T-helper 1 cell treated with Interleukin-12 subunit alpha and Interleukin-12 subunit beta and Interleukin-4 antibody, amounts not matched to agents 30 μg/mL and 1 μg/mL, for 36 hours (primary cell): ENCODE results near the gene ELP4.

Source experiments
- H3K27ac Mint-ChIP-seq: one replicate; pipeline ENCODE4 v1.8.0; 2021; ENCODE audit warnings: mild to moderate bottlenecking, mixed read lengths
- H3K27me3 Mint-ChIP-seq: one replicate; pipeline ENCODE4 v1.8.0; 2021; ENCODE audit warnings: low read depth, mixed read lengths
- H3K36me3 Mint-ChIP-seq: one replicate; pipeline ENCODE4 v1.8.0; 2021; ENCODE audit warnings: low read depth, mixed read lengths
- H3K4me1 Mint-ChIP-seq: one replicate; pipeline ENCODE4 v1.8.0; 2021; ENCODE audit warnings: low read depth, mixed read lengths
- H3K4me3 Mint-ChIP-seq: one replicate; pipeline ENCODE4 v1.8.0; 2021; ENCODE audit warnings: mild to moderate bottlenecking, moderate library complexity, mixed read lengths
- H3K9me3 Mint-ChIP-seq: one replicate; pipeline ENCODE4 v1.8.0; 2021; ENCODE audit warnings: mixed read lengths

ELP4 gene

DNA sequence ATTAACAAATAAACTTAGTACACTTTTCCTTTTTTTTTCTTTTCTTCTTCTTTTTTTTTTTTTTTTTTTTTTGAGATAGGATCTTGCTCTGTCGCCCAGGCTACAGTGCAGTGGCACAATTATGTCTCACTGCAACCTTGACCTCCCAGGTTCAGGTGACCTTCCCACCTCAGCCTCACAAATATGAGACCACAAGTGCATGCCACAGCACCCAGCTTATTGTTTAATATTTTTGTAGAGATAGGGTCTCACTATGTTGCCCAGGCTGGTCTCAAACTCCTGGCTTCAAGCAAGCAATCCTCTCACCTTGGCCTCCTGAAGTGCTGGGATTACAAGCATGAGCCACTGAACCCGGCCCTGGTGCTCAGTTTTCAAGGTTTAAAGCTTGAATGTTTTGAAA is 88.9 kb downstream of the ELP4 start:
- no peaks in the 10 kb centered on the region for H3K27me3 Mint-ChIP-seq
- no peaks in the 10 kb centered on the region for H3K9me3 Mint-ChIP-seq
- H3K27ac Mint-ChIP-seq = no peak overlapping the region
- H3K4me1 Mint-ChIP-seq = no peaks in the 10 kb centered on the region
- no peak overlapping the region for H3K4me3 Mint-ChIP-seq
- H3K36me3 Mint-ChIP-seq = peaks cover 2% of the 10 kb centered on the region

DNA sequence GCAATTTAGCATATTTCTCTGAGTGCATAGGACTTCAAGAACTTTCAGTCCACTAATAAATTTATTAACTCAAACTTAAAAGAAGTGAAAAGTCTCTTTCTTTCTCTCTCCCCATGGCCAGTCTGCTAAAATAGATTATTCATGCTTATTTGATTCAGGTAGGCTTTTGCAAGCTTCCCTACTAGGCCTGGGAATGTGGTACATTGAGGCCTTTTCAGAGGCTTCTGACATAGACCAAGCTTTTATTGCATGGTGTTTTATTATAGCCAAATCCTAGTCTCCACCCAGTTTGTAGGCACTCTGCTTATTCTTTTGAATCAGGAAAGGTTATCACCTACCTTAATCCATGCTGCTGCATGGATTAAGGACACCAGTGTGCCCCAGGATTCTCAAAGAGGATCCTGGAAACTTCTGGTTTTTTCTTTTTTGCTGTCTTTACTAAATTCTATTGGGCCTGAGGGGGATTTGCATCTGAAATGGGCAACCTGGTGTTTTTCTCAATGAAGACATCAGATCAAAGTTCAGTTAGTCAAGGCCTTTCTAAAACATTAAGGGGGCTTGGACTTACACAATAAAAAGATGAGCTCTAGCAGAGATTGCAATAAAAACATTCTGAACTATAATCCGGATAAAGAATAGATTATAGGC is 92.2 kb downstream of the ELP4 start:
- Mint-ChIP-seq H3K27ac (no peak overlapping the region), H3K27me3 (no peaks in the 10 kb centered on the region), H3K36me3 (peaks cover 2% of the 10 kb centered on the region), H3K9me3 (no peaks in the 10 kb centered on the region), H3K4me1 (no peaks in the 10 kb centered on the region), H3K4me3 (no peak overlapping the region)

DNA sequence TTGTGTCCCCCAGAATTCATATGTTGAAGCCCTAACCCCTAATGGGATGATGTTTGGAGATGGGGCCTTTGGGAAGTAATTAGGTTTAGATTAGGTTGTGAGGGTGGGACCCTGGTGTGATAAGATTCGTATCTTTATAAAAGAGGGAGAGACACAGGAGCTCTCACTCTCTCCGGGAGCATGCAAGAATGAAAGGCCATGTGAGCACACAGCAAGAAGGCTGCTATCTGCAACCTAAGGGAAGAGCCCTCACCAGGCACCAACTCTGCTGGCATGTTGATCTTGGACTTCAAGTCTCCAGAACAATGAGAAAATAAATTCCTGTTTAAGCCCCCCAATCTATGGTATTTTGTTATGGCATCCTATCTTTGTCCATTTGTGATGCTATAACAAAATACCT is 97.3 kb downstream of the ELP4 start:
- H3K36me3 Mint-ChIP-seq = peaks cover 3% of the 10 kb centered on the region
- H3K27ac Mint-ChIP-seq = no peak overlapping the region
- H3K4me1 Mint-ChIP-seq = peaks cover 2% of the 10 kb centered on the region
- no peaks in the 10 kb centered on the region for H3K9me3 Mint-ChIP-seq
- H3K27me3 Mint-ChIP-seq = no peaks in the 10 kb centered on the region
- no peak overlapping the region for H3K4me3 Mint-ChIP-seq

DNA sequence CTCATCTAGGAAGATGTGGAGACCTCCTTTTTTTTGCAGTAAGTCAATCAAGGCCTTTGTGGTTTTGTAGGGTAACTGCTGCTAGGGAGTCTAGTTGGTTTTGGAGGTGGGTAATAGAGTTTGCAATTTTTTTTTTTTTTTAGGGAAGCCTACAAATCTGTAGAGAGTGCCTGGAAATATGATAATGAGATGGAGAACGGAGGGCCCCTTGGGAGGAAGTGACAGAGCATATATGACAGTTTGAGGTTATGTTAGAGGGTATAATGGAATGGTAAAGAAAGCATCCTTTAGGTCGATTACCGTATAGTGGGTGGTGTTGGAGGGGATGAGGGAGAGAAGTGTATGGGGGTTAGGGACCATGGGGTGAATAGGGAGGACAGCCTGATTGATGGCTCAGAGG is 98.3 kb downstream of the ELP4 start:
- Mint-ChIP-seq H3K9me3 (no peaks in the 10 kb centered on the region), H3K4me1 (peaks cover 2% of the 10 kb centered on the region), H3K4me3 (no peak overlapping the region), H3K27ac (no peak overlapping the region), H3K36me3 (peaks cover 3% of the 10 kb centered on the region), H3K27me3 (no peaks in the 10 kb centered on the region)

DNA sequence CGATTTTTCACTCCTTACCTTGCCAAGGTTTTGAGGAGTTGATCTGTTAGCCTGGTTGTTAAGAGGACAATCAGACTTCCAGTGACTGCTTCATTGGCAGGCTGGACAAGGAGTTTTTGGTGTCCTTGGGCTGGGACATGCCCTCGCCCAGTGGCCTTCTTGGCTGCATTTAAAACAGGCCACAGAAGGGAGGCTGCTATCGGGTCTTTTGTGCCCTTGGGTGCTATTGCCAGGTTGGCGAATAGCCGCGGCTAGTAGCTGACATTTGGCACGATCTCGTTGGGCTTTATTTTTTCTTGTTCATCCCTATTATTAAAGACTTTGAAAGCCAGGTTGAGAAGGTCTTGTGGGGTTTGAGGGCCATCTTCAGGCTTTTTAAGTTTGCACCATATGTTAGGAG is 99.4 kb downstream of the ELP4 start:
- H3K4me1 Mint-ChIP-seq = peaks cover 2% of the 10 kb centered on the region
- H3K36me3 Mint-ChIP-seq = peaks cover 3% of the 10 kb centered on the region
- no peak overlapping the region for H3K27ac Mint-ChIP-seq
- no peak overlapping the region for H3K4me3 Mint-ChIP-seq
- H3K9me3 Mint-ChIP-seq = no peaks in the 10 kb centered on the region
- no peaks in the 10 kb centered on the region for H3K27me3 Mint-ChIP-seq

DNA sequence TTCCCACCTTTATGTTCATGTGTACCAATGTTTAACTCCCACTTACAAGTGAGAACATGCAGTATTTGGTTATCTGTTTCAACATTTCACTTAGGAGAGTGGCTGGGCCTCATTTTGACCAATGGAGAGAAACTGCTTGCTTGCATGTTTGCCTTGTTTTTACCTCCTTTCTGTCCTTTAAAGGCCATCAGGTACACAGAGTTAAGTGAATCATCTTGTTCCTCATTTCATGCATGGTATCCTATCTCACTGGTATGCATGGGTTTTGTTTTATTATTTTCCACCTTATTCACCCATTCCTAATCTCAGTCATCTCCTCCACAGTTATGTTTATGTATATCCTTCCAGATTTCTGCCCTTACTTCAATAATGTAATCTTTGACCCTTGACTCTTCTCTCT is 101.0 kb downstream of the ELP4 start:
- no peak overlapping the region for H3K4me3 Mint-ChIP-seq
- no peaks in the 10 kb centered on the region for H3K27me3 Mint-ChIP-seq
- peaks cover 3% of the 10 kb centered on the region for H3K36me3 Mint-ChIP-seq
- peaks cover 2% of the 10 kb centered on the region for H3K4me1 Mint-ChIP-seq
- H3K27ac Mint-ChIP-seq = no peak overlapping the region
- H3K9me3 Mint-ChIP-seq = no peaks in the 10 kb centered on the region

DNA sequence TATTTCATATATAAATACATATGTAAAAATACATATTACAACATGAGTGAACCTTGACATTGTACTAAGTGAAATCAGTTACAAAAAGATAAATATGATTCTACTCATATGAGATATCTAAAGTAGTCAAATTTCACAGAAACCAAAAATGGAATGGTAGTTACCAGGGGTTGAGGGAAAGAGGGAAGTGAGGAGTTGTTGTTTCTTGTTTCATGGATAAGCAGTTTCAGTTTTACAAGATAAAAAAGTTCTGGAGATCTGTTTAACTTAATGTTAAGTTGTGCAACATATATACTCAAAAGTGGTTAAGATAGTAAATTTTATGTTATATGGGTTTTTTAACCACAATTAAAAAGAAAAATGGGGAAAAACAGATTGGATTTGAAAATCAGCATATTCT is 107.7 kb downstream of the ELP4 start:
- H3K27ac Mint-ChIP-seq = no peak overlapping the region
- no peaks in the 10 kb centered on the region for H3K27me3 Mint-ChIP-seq
- no peak overlapping the region for H3K4me3 Mint-ChIP-seq
- H3K4me1 Mint-ChIP-seq = peaks cover 3% of the 10 kb centered on the region
- H3K9me3 Mint-ChIP-seq = no peaks in the 10 kb centered on the region
- H3K36me3 Mint-ChIP-seq = no peaks in the 10 kb centered on the region

DNA sequence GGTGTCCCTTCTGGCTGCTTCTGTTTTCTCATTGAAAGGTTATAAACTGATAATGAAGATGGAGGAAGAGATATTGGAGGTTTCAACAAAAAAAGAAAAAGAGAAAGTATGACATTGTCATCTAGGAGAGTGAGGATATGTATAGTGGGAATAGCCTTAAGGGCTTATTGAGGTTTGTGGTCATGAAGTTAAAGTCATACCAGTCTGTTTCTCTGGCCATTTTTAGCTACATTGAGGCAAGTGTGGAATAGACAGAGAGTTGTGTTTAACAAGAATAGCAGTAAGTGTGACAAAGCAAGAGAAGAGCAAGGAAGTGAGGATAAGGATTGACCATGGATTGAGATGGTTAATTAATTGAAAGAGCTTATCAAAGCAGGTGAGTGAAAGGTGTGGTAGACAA is 110.4 kb downstream of the ELP4 start:
- H3K27ac Mint-ChIP-seq = no peak overlapping the region
- no peak overlapping the region for H3K4me3 Mint-ChIP-seq
- H3K27me3 Mint-ChIP-seq = no peaks in the 10 kb centered on the region
- H3K36me3 Mint-ChIP-seq = no peaks in the 10 kb centered on the region
- no peaks in the 10 kb centered on the region for H3K9me3 Mint-ChIP-seq
- H3K4me1 Mint-ChIP-seq = peaks cover 3% of the 10 kb centered on the region

DNA sequence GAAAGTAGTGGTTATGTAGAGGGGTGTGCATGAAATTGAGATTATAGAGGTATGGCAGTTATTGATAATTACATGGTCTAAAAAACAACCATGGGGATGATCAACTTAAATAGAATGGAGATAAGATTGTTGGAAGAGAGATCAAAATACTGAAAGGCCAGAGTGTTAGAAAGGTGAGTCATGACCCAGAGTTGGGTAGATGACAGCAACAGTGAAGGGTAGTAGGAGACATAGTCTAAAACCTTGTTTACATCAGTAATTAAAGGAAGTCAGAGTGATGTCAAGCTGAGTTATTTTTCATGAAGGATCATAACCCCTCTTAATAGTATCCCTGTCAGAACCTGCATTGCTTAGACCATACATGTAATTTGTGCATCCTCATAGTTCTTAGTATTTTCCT is 110.9 kb downstream of the ELP4 start:
- Mint-ChIP-seq H3K36me3 (no peaks in the 10 kb centered on the region), H3K27me3 (no peaks in the 10 kb centered on the region), H3K27ac (no peak overlapping the region), H3K9me3 (no peaks in the 10 kb centered on the region), H3K4me1 (peaks cover 3% of the 10 kb centered on the region), H3K4me3 (no peak overlapping the region)

DNA sequence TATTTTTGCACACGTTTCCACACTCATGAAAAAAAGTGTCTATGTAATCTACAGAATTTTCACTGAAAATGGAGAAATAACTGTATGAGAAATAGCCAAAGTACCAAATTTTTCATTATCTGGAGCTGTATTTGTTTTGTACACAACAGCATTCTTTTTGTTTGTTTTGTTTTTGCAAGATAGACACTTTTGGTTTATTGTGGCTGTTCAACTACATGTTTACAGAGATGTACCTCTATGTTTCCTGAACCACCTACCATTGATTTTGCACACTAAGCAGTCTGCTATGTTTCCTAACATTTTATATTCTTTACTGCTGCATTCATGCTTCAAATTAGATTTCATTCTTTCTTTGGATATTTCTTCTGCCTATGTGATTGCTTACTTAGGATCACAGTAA is 116.3 kb downstream of the ELP4 start:
- Mint-ChIP-seq H3K27ac (no peak overlapping the region), H3K4me1 (no peaks in the 10 kb centered on the region), H3K4me3 (no peak overlapping the region), H3K27me3 (no peaks in the 10 kb centered on the region), H3K36me3 (no peaks in the 10 kb centered on the region), H3K9me3 (no peaks in the 10 kb centered on the region)

DNA sequence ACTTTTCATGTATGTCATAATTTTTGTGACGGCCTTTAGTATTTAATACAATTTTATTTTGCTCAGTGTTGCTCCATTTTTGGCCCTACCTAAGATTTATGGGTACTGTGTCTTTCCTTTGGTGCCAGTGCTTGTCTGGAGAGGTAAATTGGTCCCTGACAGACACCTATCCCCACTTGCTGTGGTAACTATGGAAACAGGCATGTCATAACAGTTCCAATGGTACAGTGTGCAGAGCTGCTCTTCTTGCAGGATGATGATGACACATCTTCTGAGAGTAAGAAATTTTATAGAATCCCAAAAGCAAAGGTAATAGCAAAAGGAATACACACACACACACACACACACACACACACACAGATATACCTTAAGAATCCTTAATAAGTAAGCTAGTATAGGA is 118.5 kb downstream of the ELP4 start:
- Mint-ChIP-seq H3K27ac (no peak overlapping the region), H3K9me3 (no peaks in the 10 kb centered on the region), H3K4me1 (no peaks in the 10 kb centered on the region), H3K4me3 (no peak overlapping the region), H3K36me3 (no peaks in the 10 kb centered on the region), H3K27me3 (no peaks in the 10 kb centered on the region)

DNA sequence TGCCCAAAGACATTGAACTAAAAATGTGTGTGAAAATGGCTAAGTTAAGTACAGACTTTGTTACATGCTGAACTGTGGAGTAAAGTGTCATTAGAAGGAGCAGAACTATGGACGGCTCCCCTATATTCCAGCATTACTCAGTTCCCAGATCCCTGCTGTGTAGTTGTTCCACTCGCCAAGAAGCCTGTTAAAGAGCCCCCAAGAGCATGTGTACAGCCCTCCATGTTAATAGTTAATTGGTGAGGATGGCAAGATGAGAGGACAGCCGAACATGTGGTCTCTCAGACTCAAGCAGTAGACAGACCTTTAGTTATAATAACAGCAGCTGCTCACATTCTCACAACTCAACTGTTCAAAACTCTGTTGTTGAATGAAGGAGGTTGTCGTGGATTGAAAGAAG is 127.4 kb downstream of the ELP4 start:
- H3K27ac Mint-ChIP-seq = no peak overlapping the region
- H3K4me1 Mint-ChIP-seq = no peaks in the 10 kb centered on the region
- H3K4me3 Mint-ChIP-seq = no peak overlapping the region
- no peaks in the 10 kb centered on the region for H3K9me3 Mint-ChIP-seq
- no peaks in the 10 kb centered on the region for H3K27me3 Mint-ChIP-seq
- no peaks in the 10 kb centered on the region for H3K36me3 Mint-ChIP-seq

DNA sequence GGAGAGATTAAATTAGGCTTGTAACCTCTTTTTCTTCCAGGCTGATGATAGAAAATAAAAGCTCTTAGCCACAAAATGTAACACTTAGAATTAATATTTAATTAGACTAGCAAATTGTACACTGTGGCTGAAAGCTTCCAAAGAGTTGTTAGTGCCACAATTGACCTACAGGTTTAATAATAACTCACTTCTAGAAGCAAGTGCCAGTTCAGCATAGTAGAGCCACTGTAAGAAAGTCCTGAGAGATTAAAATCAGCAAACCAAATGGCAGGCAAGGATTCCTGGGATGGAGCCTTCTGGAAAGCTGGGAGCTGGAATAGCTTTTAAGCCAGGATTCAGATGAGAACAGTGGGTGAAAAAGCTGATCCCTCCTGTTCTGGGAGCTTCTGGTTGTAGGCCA is 131.0 kb downstream of the ELP4 start:
- Mint-ChIP-seq H3K27ac (no peak overlapping the region), H3K36me3 (no peaks in the 10 kb centered on the region), H3K4me3 (no peak overlapping the region), H3K27me3 (no peaks in the 10 kb centered on the region), H3K9me3 (no peaks in the 10 kb centered on the region), H3K4me1 (no peaks in the 10 kb centered on the region)

DNA sequence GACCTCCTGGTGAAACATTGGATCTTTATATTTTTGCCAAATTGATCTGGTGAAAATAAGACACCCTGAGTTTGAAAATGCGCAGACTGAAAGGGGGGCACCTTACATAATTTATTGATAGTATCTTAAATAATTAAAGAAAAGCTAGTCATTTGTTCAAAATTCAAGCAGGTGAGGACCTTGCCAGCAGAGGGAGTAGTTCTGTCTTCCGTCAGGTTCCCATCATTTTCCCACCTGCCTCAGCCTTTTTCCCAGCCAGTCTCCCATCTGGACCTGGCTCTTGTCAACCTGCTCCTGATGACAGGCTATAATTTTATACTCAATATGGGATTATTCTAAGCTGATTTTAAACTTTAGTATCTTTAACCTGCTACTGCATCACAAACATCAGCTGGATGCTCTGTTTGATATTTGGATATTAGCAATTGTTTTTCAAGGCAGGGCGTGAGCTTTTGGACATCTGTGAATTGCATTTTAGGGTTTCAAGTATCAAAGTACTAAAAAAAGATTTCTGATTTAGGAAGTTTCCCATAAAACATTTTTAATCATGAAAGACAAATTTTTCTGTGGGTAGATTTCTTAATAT is 132.0 kb downstream of the ELP4 start:
- no peaks in the 10 kb centered on the region for H3K4me1 Mint-ChIP-seq
- no peaks in the 10 kb centered on the region for H3K27me3 Mint-ChIP-seq
- H3K9me3 Mint-ChIP-seq = no peaks in the 10 kb centered on the region
- no peak overlapping the region for H3K27ac Mint-ChIP-seq
- H3K4me3 Mint-ChIP-seq = no peak overlapping the region
- no peaks in the 10 kb centered on the region for H3K36me3 Mint-ChIP-seq

DNA sequence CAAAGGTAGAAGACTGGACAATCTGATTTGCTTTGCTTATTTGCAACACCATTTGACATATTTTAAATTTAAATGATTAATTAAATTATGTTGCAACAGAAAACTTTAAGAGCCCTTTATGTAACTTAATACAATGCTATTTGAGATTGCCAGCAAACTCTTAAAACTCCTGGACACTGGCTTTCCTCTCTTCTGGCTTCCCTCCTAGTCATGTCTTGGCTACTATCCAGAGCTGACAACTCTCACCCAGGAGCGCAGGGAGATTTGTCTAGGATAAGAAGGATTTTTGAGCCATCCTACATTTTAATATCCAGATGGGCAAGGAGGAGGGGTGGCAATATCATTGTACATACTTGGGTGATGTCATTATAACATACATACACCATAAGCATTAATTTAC is 134.3 kb downstream of the ELP4 start:
- Mint-ChIP-seq H3K9me3 (no peaks in the 10 kb centered on the region), H3K27me3 (no peaks in the 10 kb centered on the region), H3K4me3 (no peak overlapping the region), H3K27ac (no peak overlapping the region), H3K36me3 (no peaks in the 10 kb centered on the region), H3K4me1 (no peaks in the 10 kb centered on the region)

DNA sequence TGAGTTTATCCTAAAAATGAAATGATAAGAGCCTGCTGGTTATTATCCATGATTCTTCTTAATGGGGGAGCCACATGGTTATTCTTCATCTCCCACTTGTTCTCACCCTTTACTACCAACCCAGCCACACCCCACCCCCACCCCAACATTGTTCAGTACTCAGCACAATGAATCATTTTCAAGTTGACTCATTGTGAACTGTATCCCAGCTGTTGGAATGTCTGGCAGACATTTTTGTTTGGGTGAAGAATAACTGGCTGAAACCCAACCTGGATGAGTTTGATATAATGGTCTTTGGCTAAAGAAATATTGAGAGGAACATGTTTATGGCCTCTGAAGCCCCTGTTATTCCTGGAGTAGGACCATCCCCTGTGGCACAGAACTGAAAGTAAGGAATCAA is 136.2 kb downstream of the ELP4 start:
- H3K4me1 Mint-ChIP-seq = no peaks in the 10 kb centered on the region
- H3K9me3 Mint-ChIP-seq = no peaks in the 10 kb centered on the region
- no peaks in the 10 kb centered on the region for H3K27me3 Mint-ChIP-seq
- H3K27ac Mint-ChIP-seq = no peak overlapping the region
- H3K4me3 Mint-ChIP-seq = no peak overlapping the region
- no peaks in the 10 kb centered on the region for H3K36me3 Mint-ChIP-seq
